Astrocyte of the hippocampus (primary cell): Measurements from ENCODE around the gene SCARF1.

Experiments used
- DNase-seq: peaks from one replicate; pipeline ENCODE4 v3.0.0; 2011; ENCODE audit warnings: low read depth, low spot score

The SCARF1 gene

DNA sequence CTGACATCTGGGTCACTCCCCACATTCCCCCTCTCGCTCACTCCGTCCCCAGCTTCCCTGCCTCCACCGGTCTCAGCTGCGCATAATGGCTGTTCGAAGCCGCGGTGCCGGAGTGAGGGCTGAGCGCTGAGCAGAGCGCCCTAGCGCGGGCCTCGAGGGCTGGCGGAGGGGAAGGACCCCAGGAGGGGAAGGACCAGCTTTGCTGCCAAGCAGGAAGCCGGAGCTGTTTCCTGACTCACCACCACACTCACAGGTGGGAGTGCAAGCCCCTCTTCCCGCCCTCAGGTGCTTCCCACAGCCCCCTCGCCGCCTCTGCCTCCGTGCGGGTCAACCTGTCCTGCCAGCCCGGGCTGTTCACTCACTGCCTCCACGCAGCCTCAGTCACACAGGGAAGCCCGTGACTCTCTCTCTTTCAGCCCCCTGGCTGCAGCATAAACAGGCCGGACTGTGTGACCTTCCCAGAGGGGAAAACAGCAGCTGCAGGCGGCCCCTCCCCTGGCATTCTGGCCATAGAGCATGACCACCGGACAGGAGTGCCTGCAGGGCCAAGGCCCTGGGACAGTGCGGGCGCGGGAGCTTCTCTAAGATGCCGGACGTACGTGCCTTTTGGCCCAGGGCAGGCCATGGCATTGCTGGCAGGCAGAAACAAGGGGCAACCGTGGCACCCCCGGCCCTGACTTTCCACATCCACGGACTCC, 40.6 kb downstream of the SCARF1 start:
- no peak for DNase-seq

DNA sequence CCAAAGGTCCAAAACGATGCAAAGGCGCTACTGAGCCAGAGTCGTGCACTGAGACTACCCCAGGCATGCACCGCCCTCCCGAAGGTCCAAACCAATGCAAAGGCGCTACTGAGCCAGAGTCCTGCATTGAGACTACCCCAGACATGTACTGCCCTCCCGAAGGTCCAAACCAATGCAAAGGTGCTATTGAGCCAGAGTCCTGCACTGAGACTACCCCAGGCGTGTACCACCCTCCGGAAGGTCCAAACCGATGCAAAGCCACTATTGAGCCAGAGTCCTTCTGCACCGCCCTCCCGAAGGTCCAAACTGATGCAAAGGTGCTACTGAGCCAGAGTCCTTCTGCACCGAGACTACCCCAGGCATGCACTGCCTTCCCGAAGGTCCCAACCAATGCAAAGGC, 44.0 kb downstream of the SCARF1 start:
- no peak for DNase-seq

DNA sequence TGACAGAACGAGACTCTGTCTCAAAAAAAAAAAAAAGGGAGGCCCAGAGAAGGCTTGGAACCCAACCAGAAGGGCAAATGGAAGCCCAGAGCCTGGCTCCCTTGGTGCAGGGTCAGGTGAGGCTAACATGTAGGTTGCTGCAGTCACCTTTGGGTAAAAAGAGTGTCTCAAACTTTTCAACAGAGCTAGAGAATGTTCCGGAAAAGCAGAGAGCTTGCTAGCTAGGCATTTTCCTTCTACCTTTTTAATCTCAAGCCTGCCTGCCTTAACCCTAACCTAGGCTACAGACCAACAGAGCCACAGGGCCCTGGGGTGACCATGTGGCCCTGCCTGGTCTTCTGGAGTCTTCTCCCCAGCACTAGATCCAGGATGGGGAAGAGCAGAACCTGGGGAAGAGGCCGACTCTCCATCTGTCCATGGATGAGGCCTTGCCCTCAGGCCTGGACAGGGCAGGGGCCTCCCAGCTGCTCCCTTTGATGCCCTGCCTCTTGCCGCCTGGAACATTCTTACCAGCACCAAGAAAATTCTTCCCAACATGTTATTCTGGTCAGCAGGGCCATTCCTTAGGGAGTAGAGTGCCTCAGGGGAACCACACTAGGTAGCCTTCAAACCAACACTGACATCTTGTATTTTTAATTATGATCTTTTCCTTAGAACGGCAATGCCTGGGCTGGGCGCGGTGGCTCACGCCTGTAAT, 47.0 kb downstream of the SCARF1 start:
- DNase-seq = no peak

DNA sequence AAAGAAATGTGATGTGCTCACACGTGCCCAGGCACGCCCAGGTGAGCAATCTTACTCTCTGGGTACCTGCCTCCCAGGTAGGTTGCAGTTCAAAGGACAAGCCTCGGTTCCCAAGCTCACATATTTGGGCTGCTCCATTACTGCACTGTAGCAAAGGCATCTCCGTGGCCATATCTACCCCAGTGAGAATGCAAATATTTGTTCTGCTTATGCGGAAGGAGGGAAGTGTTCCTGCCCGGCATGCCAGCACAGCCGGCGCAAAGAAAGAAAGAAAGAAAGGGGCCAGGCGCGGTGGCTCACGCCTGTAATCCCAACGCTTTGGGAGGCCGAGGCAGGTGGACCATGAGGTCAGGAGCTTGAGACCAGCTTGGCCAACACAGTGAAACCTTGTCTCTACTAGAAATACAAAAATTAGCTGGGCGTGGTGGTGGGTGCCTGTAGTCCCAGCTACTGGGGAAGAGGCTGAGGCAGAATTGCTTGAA, 47.6 kb downstream of the SCARF1 start:
- DNase-seq = no peak

DNA sequence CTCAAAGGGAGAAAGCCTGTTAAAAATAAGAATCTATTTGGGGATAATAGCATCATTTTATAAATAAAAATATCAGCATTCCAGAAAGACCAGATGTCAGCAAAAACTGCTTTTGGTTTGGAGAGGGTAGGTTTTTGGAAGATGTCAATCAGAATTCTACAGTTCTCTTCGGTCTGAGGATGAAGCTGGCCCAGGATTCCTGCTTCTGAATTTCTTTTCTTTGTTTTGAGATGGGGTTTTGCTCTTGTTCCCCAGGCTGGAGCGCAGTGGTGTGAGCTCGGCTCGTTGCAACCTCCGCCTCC, 52.0 kb downstream of the SCARF1 start:
- DNase-seq = no peak

DNA sequence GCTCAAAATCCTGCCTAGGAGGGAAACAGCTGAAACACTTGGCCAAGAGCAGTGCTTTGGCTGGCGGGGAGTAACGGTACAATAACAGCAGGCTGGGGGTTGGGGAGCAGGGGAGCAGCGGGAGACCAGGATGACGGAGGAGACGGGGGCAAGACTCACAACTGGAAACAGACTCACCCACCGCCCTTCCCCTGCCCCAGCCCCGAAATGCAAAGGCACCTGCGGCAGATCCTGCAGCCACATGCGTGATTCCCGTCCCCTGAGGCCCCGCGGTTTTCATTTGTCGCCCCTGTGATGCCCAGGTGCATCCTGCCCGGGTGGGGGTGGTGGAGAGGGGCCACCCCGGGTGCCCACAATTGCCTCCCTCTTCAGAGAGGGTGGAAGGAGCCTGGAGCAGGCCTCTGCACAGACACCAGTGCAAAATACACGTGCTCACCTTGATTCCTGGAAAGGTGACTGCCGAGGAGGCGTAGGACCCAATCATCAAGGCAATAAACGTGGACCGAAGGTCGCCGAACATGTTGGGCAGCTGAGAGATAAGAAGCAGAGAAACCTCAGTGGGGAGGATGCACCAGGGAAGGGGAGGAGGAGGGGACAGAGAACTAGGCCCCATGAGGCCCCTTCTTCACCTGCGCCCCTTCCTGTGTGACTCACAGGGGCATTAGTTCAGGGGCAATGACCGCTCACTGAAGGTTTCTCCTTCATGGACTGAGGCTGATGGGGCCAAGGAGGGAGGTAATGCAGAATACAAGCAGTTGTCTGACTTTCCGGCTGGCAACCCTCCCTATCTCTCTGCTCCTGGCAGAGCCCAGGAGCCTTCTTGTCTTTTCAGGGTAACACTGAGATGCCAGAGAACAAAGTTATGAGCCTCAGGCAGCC, 52.5 kb downstream of the SCARF1 start:
- DNase-seq = no peak

DNA sequence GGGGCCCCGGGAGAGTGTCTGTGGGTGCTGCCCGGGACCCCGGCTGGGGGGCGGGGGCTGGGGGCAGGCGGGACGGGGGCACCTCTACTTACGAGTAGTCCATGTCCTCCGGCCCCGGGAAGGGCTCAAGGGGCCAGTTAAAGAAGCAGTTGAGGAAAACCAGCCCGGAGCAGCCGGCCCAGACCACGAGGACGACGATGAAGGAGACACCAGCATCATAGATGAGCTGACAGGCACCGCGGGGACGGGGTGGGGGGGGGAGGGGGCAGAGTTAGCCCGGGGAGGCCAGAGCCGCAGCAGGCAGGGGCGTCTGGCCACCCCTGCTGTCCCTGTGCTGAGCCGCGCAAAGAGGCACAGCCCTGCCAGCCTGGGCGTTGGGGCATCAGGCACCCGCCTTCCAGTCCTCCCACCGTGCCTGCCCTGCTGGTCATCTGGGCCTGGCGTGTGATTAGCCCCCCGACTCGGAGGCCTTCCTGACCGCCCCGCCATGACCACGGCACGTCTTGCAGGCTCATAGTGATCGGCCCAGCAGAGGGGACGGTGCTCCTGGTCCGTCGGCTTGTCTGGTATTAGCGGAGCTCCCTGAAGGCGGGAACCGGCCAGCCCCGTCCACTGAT, 54.0 kb downstream of the SCARF1 start:
- no peak for DNase-seq

DNA sequence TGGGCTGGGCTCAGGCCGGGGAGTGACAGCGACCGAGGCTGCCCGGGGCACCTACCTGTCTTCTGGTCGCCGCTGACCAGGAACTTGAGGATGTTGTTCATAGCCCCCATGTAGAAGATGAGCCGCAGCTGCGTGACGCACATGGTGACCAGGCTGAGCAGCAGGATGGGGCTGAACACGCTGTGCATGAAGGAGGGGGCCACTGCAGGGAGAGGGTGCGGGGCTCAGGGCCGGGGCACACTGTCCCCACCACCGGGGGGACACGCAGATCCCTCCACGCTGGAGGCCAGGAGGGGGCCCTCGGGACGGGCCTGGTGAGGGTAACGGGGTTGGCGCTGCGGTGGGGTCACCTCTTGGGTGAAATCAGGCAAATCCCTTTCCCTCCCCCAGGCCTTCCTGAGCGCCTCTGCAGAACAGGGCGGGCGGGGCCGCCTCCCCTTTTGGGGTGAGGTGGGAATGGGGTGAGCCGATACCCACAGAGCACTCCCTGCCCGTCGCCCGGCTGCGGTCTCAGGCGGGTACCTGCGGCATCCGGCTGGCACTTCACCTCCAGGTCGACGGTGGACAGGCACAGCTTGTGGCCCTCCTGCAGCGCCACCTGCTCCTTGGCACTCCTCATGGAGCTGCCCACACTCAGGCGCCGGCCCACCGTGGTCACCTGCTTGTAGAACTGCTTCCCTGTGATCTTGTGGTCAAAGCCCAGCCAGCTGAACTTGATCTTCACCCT, 54.6 kb downstream of the SCARF1 start:
- DNase-seq = no peak

DNA sequence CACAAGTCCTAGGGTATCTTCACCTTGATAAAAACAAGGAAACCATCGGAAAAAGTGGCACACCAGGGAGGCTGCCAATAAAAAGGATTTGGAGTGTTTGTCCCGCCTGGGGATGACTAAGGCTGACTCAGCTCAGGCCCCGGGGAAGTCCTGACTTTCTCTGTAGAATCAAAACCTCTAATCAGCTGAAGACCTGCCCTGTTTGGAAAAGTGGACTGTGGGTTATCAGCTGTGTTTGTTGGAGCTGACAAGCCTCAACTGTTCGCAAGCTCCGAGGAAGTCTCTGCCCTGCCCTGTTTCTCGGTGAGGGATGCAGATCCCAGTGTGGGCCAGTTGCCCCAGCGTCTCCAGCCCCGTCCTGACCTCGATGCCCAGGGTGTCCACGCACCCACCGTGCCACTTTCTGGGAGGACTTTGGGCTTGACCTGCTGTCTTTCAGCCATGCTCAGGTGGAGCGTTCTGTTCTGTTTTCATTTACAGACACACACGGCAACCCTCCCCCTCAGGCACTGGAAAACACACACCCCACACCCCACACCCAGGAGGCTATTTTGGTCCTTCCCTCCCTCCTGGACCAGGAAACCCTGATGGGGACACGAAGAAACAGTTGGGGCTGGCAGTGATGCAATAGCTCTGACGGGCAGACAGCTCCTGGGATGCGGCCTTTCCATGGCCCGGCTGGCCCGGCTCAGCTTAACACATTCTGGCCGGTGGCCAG, 55.3 kb downstream of the SCARF1 start:
- peak; percentile 92 for DNase-seq

DNA sequence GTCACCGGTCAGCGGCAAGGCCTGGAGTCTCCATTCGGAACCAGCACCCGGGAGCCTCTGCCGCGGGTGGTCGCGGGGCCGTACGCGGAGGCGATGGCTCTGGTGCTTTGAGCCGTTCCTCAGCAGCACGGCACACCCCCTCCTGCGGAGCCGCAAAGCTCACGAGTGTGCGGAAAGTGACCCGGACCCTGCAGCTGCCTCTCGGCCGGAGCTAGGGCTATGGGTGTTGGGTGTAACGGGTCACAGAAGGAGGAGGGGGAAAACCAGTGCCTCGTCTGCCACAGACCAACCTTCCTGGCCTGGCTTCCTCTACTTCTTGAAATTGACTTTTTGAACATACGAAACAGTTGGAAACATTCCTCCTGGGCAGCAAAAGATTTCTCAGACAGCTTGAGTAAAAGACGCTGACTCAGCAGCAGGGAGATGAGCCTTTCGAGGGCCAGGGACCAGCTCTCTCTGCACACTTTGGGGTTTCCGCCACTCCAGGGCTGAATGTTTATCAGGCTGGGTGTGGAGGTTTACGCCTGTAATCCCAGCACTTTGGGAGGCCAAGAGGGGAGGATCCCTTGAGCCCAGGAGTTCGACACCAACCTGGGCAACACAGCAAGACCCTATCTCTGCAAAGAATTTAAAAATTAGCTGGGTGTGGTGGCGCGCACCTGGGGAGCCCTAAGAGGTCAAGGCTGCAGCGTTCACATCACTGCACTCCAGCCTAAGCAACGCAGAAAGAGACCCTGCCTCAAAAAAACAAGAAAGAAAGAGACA, 56.5 kb downstream of the SCARF1 start:
- peak; percentile 59 for DNase-seq

DNA sequence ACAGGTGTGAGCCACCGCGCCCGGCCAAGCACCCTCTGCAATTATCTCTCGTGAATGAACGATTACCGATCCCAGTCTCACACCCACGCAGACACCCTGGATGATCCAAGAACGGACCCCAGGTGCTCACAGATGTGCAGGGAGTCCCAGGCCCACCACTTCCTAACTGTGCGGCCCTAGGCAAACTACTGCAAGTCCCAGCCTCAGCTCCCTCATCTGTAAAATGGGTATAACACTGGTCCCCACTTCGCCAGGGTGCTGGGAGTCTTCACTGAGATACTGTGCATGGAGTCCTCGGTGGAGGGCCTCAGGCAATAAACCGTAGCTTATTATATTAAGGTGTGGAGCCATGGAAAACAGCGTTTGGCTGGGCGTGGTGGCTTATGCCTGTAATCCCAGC, 61.4 kb downstream of the SCARF1 start:
- DNase-seq = no peak
